ENCODE results near the gene PHLPP1.
"Not testable (repeated sequence)": the region's sequence is repeated elsewhere in the genome, so short reads cannot be mapped to it uniquely, and the experiment has no call there.

PHLPP1 gene

DNA sequence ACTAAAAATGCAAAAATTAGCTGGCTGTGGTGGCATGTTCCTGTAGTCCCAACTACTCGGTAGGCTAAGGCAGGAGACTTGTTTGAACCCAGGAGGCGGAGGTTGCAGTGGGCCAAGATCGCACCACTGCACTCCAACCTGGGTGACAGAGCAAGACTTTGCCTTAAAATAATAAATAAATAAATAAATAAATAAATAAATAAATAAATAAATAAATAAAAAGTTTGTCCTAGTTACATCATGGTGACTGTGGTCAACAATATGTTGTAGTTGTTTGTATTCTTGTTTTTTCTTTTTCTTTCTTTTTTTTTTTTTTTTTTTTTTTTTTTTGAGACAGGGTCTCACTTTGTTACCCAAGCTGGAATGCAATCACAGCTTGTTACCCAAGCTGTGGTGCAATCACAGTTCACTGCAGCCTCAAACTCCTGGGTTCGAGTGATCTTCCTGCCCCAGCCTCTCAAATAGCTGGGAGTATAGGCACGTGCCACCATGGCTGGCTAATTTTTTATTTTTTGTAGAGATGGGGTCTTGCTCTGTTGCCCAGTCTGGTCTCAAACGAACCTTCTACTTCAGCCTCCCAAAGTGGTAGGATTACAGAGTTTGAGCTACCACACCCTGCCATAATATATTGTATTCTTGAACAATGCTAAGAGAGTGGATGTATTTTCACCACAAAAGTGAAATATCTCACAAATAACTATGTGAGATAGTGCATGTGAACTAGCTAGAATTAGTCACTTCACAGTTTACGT, 185.0 kb downstream of the PHLPP1 start:
- DNase-seq, result no peak

DNA sequence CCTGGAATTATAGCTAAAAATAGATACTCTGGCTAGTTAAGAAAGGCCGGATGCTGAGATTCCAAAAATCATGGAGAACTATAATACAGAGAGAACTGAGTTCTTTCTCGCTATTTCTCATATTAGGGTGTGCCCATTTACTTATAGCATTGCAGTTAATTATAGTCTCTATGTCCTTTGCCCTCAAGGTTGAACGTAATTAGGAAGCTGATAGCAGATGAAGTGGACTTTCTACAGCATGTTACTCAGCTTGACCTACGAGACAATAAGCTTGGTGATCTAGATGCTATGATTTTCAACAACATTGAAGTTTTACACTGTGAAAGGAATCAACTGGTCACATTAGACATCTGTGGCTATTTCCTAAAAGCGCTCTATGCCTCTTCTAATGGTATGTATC, 187.4 kb downstream of the PHLPP1 start:
- DNase-seq, result no peak

DNA sequence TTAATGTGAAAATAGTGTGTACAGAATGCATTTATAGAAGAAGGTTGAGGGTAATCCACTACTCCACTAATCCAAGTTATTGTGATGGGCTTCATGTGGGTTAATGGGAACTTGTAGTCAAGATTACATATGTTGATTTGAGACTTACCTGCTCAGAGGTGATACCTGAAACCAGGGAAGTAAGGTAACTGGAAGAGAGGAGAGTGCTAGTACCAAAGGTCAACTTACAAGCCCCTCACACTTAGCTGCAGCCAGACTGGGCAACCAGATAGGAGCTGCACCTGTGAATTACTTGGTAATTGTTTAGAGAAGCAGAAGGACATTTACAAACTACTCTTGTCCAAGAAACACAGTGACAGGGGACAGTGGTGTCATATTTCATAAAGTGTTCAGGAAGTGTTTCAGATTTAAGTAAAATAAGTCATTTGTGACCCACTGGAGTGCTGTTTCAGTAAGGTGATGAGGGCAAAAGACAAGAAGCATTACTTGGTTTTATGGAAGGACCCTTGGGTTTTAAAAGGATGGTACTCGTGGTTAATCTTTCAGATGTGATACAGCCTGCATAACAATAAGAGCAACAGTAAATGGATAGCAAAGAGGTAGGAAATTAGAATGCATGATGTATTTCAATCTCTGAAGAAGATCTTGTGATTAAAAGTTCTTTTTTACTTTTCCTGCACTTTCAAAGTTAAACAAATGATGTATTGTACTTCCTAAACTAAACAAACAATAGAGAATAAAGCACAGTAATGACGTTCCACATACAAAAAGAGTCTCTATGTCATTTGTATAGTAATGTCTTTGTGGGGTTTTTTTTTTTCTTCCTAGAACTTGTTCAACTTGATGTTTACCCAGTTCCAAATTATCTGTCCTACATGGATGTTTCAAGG, 189.3 kb downstream of the PHLPP1 start:
- DNase-seq, result no peak

DNA sequence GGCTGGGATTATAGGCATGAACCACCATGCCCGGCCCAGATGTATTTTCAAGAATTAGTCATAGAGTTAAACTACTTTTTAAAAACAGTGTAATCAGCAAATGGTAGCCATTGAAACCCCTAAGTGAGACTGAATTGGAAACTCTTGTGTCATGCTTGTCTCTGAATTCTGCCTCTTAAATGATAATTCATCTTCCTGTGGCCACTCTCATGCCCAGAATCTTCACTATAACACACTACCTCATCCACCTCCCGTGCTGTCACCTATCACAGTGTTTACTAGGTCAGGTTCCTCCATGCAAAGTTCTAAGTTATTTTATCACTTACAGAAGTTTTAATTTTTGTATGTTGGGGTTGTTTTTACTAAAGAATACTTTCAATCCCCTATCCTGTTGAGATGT, 197.5 kb downstream of the PHLPP1 start:
- DNase-seq, result no peak

DNA sequence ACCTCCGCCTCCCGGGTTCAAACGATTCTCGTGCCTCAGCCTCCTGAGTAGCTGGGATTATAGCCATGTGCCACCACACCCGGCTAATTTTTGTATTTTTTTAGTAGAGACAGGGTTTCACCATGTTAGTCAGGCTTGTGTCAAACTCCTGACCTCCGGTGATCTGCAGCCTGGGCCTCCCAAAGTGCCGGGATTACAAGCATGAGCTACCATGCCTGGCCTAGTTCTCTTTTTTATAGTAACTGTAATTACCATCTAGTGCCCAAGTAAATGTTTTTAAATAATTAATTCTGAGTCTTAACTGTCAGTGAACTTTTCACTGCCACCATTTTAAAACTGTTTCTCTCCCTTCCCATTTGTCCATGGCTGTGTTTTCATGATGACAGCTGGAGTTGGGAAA, 198.5 kb downstream of the PHLPP1 start:
- not testable (repeated sequence) for DNase-seq

DNA sequence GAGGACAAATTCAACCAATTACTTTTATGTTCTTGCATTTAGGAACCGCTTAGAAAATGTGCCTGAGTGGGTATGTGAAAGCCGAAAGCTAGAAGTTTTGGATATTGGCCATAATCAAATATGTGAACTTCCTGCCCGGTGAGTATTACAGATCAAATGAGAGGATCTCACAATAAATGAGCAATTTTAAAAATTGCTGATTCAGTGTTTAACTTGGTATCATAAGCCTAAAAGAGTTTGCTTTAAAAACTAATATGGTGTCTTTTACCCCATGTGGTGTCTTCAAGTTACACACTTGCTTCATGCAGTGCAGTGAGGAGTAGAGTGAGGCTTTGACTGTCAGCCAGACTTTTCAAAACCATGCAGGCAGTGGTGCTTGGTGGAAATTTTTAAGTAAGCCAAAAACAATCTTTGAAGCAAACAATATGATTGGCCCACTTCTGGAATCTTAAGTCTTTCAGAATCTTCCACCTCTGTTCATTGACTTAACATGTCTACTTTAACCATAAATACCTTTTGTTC, 199.6 kb downstream of the PHLPP1 start:
- no peak for DNase-seq

DNA sequence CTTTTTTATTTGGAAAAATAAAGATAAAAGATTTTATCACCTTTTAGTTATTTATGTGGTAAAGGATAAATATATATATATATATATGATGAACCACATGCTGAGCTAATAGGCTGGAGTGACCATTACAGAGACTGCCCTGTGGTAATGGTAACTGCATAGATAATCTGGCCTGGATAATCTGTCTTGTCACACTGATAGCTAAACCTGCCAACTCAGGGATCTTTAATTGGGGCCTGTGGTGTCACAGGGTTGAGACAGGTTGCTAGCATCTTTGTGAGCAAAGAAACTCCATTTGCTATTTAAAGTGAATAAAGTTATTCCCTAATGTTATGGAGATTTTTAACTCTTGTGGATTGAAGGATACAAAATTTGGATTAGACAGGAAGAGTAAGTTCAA, 203.0 kb downstream of the PHLPP1 start:
- DNase-seq, result no peak

DNA sequence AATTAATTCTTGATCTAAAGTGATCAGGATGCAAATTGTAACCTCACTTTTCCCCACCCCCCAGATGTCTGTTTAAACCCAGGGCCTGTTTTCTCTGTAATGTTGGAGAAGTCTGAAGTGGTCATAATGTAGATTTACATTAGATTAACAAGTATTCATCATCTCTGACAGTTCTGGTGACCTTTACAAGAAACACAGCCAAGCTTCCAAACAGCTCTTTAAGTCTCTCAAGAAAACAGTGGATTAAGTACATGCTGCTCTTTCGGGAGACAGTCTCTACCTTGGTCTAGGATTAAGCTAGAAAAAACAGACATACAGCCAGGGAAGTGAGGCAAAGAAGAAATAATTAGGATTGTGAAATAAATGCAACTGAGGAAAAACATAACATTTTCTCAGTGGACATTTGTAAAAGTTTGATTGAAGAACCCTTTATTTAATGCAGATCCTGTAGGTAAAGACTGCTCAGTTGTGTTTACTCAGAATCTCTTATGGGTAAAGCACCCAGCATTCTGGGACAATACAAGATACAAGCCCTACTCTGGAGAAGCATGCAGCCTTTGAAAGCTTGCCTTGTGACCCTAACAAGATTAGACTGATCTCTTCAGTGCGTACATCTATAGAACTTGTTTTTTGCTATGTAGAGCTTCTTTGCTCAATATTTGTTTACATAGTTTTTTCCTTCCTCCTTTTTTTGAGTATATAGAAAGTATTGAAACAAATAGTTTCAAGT, 203.9 kb downstream of the PHLPP1 start:
- no peak for DNase-seq

DNA sequence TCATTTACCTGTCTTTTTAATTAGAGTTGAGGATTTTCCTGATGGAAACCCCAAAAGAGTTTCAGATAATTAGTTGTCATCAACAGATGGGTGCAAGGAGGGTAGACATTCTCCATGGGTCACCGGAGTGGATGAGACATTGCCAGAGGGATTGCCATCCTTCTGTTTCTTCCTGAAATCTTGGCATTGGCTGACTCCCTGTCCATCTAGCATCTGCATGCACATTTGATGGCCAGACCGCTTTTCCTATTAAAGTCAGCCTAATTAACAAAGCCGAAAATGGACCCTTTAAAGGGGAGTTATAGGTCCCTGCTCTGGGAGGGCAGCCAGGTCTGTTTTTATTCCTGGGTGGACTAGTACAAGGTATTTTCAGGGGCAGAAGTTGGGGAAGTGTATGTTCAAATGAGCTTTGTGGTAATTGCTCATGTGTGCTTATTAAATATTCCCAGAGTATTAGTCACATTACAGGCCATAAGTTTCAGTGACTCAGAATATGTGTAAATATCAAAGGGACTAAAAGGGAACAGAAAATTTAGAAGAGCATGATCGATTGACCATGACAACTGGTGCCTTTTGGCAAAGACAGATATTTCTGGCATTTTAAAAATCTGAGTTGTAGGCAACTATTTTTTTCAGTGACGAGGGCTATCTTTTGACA, 209.8 kb downstream of the PHLPP1 start:
- DNase-seq, result no peak

DNA sequence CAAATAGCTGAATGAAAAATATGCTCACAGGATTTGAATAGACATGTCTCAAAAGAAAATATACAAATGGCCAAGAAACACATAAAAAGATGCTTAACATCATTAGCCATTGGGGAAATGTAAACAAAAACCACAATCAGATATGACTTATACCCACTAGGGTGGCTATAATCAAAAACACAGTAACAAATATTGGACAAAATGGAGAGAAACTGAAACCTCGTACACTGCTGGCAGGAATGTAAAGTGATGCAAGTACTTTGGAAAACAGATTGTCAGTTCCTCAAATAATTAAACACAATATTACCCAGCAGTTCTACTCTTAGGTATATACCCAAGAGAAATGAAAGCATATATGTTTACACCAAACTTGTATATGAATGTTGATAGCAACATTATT, 213.0 kb downstream of the PHLPP1 start:
- no peak for DNase-seq

DNA sequence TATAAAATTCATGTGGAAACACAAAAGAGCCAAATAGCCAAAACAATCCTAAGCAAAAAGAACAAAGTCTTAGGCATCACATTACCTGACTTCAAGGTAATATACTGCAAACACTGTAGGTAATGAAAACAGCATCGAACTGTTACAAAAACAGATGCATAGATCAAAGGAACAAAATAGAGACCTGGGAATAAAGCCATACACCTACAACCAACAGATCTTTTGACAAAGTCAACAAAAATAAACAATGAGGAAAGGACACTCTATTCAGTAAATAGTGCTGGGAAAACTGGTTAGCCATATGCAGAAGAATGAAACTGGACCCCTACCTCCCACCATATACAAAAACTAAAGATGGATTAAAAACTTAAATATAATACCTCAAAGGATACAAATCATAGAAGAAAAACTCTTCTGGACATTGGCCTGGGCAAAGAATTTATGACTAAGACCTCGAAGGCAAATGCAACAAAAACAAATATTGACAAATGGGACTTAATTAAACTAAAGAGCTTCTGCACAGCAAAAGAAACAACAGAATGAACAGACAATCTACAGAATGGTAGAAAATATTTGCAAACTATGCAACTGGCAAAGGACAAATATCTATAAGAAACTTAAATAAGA, 218.0 kb downstream of the PHLPP1 start:
- DNase-seq, result no peak

DNA sequence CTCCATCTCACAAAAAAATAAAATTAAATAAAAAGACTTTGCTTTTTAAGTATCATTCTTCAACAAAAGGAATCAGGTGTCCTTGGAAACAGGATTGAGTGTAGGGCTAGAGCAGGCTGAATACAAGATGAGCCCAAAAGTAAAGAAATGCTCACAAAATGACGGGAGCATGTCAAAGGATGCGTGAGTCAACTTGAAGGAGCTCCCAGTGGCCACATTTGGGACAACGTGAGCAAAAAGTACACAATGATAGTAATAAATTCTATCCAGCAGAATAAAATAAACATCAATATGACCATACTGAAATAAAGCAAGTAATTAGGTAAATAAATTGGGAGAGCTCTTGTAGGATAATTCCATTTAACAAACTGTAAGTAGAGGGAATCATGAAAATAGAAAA, 220.7 kb downstream of the PHLPP1 start:
- no peak for DNase-seq

DNA sequence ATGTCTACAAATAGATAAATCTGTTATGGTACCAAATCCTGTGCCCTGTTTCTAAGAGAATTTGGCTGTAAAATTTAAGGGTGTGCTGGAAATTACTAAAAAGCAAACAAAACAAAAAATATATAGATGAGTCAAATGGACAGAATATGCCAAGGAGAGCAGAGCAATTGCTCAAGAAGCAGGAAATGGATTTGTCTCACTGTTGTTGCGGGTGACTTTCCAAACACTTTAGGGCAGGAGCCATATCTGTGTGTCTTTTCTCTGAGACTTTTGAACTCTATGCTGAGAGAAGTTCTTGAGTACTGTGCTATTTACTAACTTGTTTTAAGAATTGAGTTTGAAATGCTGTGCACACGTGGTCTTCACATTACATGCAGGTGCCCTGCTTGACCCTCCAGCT, 221.7 kb downstream of the PHLPP1 start:
- DNase-seq, result no peak

DNA sequence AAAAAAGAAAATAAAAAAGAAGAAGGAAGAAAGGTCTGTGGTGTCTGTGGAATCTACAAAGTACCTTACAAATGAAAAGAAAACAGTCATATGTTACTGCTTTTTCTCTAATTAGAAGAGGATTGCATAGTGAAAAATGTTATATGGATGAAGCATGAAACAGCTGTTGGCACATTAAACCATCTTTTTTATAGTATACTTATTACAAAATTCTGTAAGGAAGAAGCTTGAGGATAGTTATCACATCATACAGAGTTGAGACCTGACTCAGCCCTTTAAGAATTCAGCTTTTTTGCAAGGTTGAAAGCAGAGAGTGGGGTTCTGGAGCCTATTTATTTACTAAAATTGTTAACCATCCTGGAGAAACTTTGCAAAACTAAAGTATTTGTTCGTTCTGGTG, 222.7 kb downstream of the PHLPP1 start:
- DNase-seq, result no peak

DNA sequence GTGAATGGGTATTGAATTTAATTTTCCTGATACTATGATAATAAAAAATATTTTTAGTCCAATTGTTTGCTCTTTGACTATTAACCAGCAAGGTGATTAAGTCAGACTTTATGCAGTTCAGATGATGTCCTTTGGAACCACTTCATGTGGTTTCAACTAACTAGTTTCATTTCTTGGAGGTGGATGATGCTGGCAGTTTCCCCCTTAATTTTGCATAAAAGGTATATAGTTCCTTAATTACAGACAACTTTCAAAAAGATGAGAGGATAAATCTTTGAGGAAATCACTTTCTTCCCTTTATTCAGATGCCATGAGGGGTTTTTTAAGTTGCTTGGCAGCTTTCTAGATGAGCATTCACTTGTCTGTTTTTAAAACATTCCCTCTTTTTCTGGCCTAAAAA, 223.1 kb downstream of the PHLPP1 start:
- no peak for DNase-seq

DNA sequence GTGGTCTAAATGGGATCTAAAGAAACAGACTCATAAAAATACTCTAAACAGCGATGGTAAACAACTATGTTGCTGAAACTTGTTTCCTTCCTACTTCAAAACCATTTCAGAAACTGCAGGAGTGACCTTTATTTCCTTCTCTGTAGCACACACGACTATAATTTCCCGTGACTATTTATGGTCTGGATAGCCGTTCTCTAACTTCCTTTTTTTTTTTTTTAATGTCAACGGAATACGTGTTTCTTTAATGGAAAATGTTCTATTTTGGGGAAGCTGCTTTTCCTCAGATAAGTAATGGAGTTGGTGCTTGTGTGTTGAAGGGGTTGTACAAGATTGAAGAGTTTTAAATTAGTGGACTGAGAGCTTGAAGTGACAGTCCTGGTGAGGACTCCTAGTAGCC, 224.1 kb downstream of the PHLPP1 start:
- no peak for DNase-seq

DNA sequence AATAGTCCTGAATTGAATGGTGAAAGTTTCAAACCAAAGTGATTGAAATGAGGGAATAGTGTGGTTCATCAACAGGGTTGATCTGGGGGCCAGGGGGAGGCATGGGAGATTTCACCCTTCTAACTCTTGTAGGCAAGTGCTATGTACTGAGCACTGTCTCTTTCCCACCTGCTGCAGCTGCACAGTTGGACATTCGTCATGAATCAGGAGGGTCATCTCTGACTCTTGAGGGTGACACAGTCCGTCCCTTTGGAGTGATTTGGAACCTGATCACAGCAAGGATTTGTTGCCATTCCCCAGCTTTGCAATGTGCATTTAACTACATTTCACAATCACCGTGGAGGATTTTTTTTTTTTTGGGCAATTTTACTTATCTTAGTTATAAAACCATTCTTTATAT, 224.6 kb downstream of the PHLPP1 start:
- DNase-seq, result no peak

DNA sequence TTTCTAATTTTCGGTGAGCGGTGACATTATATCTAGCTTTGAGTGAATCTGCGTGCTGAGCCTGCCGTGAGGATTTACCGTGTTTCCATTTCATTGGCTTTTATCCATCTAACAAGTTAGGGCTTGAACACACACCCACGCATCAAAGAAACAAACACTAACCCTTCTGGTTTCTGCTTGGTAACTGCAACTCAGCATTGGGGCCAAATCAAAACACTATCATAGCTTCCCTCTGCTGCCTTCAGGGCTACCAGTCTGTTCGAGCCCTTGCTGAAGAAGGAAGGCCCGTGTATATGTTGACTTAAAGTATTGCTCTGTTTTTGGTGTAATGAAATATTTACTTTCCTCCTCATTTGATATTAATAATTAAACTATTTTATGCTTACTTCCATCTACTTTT, 227.2 kb downstream of the PHLPP1 start:
- DNase-seq, result no peak

DNA sequence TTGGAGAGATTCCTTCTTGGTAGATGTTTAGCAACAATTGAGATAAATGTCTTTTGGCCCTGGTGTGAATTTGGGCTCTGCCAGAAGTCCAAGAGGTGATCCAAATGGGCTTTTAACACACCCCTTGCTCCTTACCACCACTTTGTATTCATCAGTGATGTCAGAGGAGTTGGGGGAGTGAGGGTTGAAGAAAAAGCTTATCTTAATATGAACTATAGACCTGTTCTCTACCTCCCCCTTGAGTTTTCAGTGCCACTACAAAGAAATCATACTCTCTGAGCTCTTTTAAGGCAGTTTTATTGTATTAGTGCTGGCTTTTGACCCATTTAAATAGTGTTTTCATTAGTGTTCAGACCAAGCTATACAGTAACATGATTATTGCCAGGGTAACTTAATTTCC, 229.1 kb downstream of the PHLPP1 start:
- DNase-seq, result no peak

DNA sequence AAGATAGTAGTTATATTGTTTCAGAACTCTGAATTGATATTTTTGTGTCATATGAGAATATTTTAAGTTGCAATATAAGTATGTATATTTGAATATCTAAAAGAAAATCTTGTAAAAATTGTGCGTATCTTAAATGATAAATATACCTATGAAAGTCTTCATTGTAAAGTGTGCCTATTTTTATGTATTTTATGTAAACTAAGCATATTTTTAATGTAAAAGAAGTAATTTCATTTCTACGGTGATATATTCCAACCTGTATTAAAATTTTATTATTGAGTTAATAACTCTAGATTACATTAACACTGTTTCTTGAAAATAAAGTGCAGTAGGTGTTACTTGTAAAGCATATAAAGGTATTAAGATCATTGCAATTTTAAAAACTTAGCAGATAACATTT, 233.4 kb downstream of the PHLPP1 start:
- DNase-seq, result no peak

DNA sequence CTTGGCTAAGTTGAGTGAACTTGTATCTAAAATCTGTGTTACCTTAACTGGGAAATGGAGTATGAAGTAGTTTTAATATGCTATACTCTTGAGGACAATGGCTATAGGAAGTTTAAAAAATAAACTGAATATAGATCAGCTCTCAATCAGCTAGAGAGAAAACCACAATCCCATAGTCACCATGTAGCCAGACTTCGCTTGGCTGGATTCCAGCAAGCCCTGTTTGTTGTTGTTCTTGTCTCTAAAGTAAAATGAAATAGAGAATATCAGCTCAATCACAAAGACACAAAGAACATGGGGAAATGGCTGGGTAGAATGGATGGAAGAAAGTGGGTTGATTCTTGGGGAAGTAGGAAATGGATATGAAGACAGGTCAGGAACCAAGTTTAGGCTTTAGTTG, 234.9 kb downstream of the PHLPP1 start:
- DNase-seq, result no peak

DNA sequence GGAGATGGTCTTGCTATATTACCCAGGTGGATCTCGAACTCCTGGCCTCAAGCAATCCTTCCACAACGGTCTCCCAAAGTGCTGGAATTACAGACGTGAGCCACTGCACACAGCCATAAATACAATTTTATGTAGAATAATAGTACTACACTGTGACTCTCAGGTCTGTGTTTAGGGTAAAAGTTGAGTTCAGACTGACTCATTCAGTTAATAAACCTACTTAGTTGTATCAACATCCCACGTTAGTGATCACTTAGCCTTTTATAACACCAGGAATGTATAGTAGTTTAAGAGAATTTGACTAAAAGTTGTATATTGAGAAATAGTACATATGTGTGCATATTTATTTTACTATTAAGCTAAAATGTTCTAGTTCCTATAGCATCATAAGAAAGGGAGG, 237.5 kb downstream of the PHLPP1 start:
- no peak for DNase-seq

Data from activated effector memory CD4-positive, alpha-beta T cell treated with Interleukin-2 at 50 U/mL for 16 hours (primary cell).